NCI-H1105 (cell line): ENCODE data around the gene SPATA25.
A peak's percentile ranks its signal among the peaks of the same experiment; 100 is the strongest.
"Not testable (repeated sequence)": the region's sequence is repeated elsewhere in the genome, so short reads cannot be mapped to it uniquely, and the experiment has no call there.

Experiments
- DNase-seq: peaks from one replicate; lab custom pipeline; 2025; lab: John Stamatoyannopoulos, UW

SPATA25 gene

DNA sequence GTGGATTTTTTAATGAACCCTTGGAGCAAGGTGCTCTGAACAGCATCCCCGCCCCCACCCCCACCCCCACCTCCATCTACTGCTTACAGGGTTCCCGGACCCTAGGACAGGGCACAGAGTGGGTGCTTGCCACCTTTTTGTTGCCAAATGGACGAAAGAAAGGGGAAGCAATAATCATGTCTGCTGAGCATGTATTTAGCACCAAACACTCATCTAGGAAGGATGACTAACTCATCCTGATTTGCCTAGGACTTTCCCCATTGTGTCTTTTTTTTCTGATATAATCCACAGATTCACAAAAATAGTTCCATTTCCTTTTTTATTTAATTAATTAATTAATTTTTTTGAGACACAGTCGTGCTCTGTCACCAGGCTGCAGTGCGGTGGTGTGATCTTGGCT, 25.7 kb upstream of the SPATA25 start:
- no peak for DNase-seq

DNA sequence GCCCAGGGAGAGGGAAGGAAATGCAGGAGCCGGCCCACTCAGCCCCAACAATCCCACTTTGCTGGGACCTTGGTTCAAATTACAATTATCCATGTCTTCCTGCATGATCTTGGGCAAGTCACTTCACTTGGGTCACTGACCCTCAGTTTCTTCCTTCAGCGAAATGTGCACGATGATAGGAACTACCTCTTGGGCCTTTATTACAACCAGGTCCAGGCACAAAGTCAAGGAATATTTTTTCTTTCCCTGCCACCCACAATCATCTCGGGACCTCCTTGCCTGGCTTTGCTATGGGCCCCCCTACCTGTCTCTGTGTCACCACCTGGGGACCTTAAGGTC, 24.9 kb upstream of the SPATA25 start:
- no peak for DNase-seq

DNA sequence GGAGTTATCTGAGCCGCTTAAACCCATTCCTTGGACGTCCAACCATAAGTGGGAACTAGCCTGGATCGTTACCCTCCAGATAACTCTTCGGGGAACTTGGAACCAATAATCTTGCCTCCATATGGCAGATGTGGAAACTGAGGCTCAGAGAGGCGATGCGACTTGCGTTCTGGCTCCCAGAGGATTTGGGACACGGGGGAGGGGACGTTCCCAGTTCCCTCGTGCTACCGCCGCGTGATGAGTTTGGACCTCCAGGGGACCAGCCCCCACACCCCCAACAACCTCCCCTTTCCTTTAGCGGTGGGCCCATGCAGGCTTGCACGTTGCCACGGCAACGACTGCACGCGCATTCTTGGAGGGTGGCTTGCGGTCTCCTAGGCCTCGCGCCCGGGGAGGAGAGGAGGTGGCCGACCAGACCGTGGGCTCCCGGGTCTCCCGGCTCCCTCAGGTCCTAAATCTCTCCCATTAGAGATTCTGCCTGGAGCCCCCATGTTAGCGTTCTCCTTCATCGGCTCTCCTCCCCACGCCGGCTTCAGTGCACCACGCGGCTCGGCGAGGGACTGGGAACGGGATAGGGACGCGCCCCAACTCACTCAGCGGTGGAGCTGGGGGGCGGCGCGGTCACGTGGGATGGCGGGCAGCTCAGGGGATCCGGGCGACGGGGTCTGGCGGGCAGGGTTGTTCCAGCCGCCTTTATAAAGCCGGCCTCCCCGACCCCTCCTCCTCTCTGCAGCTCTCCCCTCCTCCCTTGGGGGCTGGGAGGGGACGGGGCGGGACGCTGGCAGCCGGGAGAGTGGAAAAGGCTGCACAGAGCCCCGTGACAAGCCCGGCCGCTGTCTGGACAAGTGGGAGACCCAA, 24.3 kb upstream of the SPATA25 start, which contains the start of gene PLTP:
PLTP (minus strand) TSS at position 670 of the 858 bp plus-strand sequence. CDS start 703 bp downstream, outside the sequence.
- peak; percentile 54 for DNase-seq

DNA sequence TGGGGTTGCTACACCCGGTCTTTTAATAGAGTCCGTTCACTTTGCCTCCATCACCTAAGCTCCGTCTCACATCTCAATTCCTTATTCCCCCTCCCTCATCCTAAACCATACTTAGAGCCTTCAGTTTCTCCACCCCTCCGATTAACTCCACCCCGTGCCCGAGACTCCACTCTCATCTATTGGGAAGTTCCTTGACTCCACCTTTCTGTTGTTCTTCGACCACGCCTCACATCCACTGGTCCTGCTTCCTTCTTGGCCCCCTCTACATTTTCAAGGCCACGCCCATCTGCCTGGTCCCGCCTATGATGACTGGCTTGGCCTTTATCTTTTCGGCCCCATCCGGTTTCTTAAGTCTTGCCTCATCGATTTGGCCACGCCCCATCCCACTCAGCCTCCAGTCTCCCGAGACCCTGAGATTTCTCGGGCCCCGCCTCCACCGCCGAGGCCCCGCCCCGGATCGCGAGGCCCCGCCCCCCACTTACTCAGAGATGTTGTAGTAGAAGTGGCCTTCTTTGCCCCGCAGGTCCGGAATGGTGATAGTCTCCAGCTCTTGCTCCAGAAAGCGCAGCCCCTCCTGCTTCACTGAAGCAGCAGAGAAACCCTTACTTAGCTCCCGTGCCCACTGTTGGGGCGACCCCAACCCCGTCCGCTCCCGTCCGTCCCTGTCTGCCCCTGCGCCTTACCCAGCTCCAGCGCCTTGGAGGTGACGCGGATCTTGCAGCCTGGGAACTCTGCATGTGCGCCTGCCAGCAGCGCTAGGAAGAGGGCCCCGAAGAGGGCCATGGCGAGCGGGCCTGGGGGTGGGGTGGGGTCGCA, 23.5 kb upstream of the SPATA25 start:
- peak; percentile 34 for DNase-seq

DNA sequence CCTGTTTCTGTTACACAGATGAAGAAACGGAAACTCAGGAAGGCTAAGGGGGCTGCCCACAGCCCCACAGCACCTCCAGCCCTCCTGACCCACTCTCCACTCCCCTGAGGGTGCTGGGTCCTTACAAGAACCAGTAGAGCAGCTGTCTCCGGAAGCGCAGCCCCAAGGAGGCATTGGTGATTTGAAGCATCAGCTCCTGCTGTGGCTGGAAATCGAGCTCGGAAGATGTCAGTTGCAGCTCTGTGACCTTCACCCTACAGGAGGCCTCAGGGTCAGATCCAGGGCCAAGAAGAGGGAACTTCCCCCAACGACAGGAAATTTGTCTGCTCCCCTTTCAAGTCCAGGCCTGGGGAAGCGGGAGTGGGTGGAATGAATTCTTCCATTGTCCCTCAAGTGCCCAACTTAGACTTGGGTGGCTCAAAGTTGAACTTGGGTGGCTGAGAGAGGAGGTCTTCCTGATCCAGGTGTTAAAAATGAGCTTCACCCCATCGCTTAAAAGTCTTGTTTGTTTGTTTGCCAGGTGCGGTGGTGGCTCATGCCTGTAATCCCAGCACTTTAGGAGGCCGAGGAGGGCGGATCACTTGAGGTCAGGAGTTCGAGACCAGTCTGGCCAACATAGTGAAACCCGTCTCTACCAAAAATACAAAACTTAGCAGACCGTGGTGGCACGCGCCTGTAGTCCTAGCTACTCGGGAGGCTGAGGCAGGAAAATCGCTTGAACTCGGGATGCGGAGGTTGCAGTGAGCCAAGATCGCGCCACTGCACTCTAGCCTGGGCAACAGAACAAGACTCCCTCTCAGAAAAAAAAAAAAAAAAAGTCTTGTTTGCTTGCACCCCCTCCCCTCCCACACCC, 22.6 kb upstream of the SPATA25 start:
- DNase-seq, result no peak

DNA sequence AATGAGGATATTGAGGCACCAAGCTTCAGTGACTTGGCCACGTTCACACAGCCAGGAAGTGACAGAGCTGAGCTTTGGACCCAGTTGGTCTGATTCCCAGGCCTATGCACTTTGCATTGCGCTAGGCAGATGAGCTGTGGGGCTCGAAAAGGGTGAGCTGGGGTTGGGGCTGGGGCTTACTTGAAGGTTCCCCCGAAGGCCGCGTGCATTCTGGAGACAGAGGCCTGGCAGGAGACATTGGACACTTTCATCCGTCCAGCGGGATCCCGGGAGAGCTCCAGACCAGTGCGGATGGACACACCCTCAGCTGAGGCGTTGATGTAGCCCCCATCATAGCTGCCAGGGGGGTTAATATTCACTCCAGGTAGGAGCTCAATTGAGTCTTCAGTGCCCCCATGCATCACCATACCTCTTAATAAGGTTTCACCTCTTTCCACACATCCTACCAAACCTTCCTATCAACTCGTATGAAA, 21.9 kb upstream of the SPATA25 start:
- no peak for DNase-seq

DNA sequence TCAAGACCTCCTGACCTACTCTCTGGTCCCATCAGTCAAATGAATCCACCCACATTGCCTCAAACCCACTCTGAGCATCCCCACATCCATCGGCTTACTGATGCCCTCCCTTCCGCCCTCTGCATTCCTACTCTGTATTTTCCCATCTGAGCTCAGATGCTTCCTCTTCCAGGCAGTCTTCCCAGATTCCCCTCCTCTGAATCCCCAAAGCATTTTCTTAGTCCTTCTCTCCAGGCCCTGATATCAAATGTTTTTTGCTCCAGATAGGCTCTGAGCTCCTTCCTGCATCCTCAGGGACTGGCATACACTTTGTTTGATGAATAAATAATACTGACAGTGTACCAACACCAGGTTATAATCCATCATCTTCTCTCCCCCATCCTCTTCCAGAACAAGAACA, 20.7 kb upstream of the SPATA25 start:
- DNase-seq, result no peak

DNA sequence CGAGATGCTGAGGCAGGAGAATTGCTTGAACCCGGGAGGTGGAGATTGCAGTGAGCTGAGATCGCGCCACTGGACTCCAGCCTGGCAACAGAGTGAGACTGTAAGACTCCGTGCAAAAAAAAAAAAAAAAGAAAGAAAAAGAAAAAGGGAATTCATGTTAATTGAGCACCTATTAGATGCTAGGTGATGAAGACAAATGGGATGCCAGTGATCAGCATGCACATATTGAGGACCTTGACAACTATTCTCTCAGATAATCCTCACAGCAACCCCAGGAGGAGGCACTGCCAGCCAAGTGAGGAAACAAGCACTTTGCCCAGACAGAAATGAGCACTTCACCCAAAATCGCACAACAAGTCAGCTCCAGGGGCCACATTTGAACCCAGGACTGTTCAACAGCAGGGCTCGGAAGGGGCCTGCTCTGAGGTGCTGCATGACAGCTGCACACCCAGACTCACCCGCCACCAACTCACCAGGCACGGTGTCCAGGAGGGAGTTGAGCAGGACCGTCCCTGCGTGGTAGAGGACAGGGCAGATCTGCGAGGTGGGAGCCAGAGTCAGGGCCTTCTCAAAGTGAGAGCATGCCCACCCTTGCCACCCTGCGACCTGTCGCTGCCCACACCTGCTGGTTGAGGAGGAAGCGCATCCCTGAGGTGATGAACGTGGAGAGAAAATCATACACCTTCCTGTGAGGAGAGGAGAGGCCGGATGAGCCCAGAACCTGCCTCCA, 20.0 kb upstream of the SPATA25 start:
- no peak for DNase-seq

DNA sequence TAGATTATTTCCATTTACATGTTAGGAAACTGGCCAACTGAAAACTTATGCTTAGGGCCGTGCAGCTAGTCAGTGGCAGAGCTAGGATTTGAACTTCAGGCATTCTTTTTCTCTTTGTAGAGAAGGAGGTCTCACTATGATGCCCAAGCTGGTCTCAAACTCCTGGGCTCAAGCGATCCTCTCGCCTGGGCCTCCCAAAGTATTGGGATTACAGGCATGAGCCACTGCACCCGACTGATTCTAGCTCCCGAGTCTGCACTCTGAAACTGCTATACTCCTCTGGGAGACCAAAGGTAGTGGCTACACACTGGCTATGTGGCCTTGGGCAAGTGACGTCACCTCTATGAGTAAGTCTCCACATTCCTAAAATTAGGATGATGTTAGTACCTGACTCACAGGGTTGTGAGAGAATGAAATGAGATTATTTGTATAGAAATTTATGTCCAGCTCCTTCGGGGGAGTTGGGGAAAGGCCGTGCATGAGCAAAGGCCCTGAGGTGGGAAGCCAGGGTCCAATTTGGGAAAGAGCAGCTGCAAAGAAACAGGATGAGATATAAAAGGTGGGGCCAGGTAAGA, 18.2 kb upstream of the SPATA25 start:
- no peak for DNase-seq

DNA sequence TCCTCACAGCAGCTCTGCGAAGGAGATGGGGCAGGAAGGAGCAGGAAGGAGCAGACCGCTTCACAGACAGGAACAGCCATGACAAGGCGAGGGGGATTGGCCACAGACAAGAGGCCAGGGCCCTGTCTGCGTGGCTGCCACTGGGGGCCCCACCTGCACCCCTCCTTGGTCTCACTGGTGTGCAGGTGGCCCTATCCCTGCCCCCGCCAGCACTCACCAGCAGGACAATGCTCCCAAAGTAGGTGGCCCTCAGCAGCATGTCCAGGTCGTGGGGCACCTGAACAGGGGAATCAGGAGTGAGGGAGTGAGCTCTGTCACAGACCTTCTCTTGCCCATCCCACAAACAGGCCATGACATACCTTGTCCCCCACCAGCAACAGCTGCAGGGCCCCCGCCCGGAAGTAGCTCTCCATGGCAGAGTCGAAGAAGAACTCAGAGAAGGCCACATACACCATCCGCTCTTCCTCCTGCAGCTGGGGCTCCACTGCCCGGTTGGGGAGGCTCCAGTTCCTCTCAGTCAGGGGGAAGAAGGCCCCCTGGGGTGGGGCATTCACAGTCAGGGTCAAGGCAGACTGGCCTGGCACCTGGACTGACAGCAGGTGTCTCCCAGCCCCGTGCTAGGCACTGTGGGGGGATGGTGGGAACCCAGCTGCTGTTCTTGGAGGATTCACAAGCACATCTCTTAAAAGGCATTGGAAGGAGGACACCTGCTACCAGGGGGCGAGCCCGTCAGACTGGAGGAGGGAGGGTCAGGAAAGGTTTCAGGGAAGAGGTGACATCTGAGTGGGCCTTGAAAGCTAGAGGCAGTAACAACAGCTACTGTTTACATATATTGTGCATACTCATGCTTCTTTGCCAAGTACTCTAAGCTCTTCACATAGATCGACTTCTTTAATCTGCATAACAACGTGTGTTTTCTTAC, 17.4 kb upstream of the SPATA25 start:
- DNase-seq, result no peak

DNA sequence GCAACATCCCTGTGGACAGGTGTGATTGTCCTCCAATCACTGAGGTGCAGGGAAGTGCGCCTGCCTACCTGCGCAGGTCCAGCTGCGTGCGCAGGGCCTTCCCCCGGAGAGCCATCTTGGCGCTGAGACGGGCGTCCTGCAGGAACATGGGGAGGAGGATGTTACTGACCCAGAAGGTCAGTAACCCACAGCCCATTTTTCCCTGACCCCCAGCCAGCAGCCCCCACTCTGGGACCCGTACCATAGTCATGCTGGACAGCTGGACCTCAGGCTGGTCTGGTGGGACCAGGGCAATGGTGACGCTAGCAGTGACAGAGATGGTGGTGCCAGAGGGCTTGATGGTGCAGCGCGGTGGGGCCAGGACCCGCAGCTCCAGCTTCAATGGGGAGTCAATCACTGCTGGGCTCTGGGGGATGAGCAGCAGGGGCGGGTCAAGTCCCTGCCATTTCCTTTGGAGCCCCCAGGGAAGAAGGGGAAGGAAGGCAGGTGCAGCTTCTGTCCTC, 14.8 kb upstream of the SPATA25 start:
- peak; percentile 8 for DNase-seq

DNA sequence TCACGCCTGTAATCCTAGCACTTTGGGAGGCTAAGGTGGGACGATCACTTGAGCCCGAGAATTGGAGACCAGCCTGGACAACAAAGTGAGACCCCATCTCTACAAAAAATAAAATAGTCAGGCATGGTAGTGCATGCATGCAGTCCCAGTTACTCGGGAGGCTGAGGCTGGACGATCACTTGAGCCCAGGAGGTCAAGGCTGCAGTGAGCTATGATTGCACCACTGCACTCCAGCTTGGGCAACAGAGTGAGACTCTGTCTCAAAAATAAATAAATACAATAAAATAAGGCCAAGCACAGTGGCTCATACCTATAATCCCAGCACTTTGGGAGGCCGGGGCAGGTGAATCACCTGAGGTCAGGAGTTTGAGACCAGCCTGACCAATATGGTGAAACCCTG, 13.9 kb upstream of the SPATA25 start:
- not testable (repeated sequence) for DNase-seq

DNA sequence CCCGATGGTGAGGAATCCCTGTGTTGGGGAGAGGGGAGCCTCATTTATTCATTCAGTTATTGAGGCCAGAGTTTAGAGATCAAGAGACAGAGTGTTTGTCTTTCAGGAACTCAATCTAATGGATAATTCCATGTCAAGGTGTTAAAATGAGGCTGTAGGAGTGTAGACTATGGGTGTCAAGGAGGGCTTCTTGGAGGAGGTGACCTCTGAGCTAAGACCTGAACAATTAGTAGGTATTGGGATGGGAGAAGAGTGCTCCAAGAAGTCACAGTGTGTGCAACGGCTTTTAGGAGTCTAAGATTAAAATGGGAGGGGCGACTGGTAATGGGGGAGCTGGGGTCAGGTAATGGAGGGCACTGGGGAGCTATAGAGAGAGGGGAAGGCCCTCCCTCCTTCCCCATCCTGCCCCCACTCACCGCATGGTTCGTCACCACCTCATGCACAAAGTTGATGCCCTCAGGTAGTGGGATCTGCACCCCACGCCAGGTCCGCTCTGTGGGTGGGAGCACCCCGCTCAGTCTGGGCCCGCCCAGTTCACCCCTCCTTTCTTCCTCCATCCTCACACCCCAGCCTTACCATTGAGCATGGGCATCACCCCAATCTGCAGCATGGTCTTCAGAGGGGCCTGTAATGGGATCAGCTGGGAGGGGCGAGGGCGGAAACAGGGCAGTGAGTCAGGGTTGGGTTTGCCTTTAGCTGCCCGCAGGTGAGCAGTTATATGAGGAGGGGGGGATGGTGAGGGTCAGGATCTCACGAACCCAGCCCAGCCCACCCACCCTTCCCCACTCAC, 11.8 kb upstream of the SPATA25 start:
- no peak for DNase-seq

DNA sequence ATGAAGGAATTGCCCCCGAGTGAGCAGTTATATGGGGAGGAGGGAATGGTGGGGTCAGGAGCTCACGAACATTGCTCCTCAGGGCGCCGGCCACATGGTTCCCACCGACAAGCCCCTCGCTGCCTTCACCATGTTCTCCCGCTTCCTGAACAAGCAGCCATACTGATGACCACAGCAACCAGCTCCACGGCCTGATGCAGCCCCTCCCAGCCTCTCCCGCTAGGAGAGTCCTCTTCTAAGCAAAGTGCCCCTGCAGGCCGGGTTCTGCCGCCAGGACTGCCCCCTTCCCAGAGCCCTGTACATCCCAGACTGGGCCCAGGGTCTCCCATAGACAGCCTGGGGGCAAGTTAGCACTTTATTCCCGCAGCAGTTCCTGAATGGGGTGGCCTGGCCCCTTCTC, 10.9 kb upstream of the SPATA25 start:
- no peak for DNase-seq

DNA sequence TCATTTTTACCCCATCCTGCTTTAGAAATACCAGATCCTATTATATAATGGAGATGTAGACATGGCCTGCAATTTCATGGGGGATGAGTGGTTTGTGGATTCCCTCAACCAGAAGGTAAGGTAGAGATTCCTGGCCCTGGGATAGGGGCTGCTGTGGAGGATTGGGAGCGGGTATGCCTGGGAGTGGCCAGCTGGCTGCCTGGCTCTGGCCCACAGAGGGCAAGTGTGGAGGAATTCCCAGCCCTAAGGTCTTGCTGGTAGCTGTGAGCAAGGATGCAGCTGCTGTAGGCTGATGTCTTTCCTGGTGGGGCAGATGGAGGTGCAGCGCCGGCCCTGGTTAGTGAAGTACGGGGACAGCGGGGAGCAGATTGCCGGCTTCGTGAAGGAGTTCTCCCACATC, 10.3 kb upstream of the SPATA25 start:
- DNase-seq, result no peak

DNA sequence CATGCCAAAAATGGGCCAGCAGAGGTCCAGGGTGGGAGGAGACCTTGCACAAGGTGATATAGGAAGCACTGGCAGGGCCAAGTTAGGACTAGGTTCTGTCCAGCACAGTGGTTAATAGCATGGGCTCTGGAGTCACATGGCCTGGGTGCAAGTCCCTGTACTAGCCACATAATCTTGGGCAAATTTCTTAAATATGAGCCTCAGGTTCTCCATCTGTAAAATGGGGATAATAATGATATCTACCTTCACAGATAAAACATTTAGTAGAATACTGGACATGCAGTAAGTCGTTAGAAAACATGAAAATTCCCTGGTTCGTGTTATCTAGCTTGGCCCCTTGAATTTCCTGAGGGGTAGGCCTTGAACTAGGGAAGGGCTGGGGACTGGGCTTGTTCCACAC, 9.9 kb upstream of the SPATA25 start:
- no peak for DNase-seq

DNA sequence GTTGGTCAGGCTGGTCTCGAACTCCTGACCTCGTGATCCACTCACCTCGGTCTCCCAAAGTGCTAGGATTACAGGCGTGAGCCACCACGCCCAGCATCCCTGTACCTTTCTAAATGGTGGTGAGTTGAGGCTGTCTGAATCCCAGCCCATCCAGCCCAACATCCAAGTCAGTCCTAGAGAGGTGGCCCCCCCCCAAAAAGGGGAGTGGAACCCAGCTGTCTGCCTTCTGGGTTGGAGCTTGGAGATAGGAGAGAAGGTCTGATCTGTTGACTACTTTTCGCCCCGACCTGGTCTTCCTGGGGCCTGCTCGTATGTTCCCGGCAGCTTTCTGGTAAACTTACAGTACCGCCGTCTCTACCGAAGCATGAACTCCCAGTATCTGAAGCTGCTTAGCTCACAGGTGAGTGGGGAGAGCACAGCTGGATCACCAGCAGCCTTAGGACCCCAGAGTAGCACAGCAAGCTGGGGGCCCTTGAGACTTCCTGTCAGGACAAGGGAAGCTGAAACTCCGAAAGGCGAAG, 9.3 kb upstream of the SPATA25 start:
- DNase-seq, result no peak

DNA sequence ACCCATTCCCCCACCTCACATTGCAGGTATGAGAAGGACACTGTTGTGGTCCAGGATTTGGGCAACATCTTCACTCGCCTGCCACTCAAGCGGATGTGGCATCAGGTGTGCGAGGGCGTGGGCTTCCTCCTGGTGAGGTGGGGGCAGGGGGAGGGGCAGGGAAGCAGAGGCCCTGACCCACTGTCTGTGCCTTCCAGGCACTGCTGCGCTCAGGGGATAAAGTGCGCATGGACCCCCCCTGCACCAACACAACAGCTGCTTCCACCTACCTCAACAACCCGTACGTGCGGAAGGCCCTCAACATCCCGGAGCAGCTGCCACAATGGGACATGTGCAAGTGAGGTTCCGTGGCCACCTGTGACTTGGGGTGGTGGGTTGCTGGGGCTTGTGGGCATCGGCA, 7.4 kb upstream of the SPATA25 start:
- DNase-seq, result no peak

DNA sequence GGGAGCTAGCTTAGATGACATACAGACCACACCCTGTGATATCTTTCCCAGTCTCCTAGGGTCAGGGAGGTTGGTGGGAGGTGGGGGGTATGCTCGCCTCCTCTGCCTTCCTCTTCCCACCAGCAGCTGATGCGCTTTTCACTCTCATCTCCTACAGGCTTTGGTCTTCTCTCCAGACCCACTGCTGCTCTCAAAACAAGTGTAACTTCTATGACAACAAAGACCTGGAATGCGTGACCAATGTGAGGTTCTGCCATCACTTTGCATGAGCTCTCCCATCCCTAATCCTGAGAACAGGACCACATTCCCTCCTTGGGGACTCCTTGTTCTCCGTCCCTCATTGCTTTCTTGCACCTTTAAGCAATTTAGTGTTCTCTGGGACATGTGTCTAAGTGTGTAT, 6.4 kb upstream of the SPATA25 start:
- no peak for DNase-seq
